DND-41 (cell line): Measurements from ENCODE around the gene FBXL19.

Source experiments
- CTCF ChIP-seq: IDR thresholded peaks from 2 replicates; pipeline ENCODE4 v1.5.1; 2012; ENCODE audit warnings: borderline replicate concordance, low read length, moderate library complexity, mild to moderate bottlenecking; ENCODE audit not compliant: poor library complexity, severe bottlenecking; ENCODE audit errors: extremely low read depth
- EZH2 ChIP-seq: IDR thresholded peaks from 3 replicates; pipeline ENCODE4 v1.6.1; 2012; ENCODE audit warnings: borderline replicate concordance, low read depth, mild to moderate bottlenecking, moderate library complexity, low read length, inconsistent platforms; ENCODE audit not compliant: severe bottlenecking

GRCh38 chr16:30956601-30957455 is 33.5 kb downstream of the FBXL19 start:
- TF ChIP-seq EZH2: no peak
- TF ChIP-seq CTCF: peak; percentile 48
